RWPE2 (cell line): ENCODE data around the gene USP38.

Experiments used
- ATAC-seq: fragments of 200-7000 bp; cut with Tn5 transposase; 3 replicates; pipeline ENCODE4 v1.9.1; 2021; ENCODE audit warnings: low read depth
- DNase-seq: peaks from one replicate; pipeline ENCODE4 v3.0.0-alpha.2; 2020; ENCODE audit warnings: low spot score
- H3K27ac ChIP-seq: fragments of 450-650 bp; 2 replicates; pipeline ENCODE4 v1.5.1; 2017; ENCODE audit warnings: mild to moderate bottlenecking; ENCODE audit not compliant: poor library complexity, severe bottlenecking
- H3K27me3 ChIP-seq: fragments of 250-450 bp; sonication (Bioruptor Pico); 2 replicates; pipeline ENCODE4 v1.5.1; 2021; ENCODE audit warnings: mild to moderate bottlenecking, moderate library complexity; ENCODE audit not compliant: insufficient read depth, poor library complexity, severe bottlenecking
- H3K36me3 ChIP-seq: fragments of 250-450 bp; sonication (Bioruptor Pico); 2 replicates; pipeline ENCODE4 v1.5.1; 2020; ENCODE audit warnings: low read depth, mild to moderate bottlenecking, moderate library complexity
- H3K4me1 ChIP-seq: fragments of 250-450 bp; sonication (Bioruptor Pico); 2 replicates; pipeline ENCODE4 v1.5.1; 2021; ENCODE audit warnings: mild to moderate bottlenecking, moderate library complexity; ENCODE audit not compliant: insufficient read depth, poor library complexity, severe bottlenecking
- H3K4me3 ChIP-seq: fragments of 250-450 bp; sonication (Bioruptor Pico); 2 replicates; pipeline ENCODE4 v1.5.1; 2021; ENCODE audit warnings: mild to moderate bottlenecking, moderate library complexity; ENCODE audit not compliant: severe bottlenecking
- H3K9me3 ChIP-seq: fragments of 250-450 bp; sonication (Bioruptor Pico); 2 replicates; pipeline ENCODE4 v1.5.1; 2021; ENCODE audit warnings: mild to moderate bottlenecking, moderate library complexity; ENCODE audit not compliant: severe bottlenecking
- CTCF ChIP-seq: fragments of 450-650 bp; IDR thresholded peaks from one replicate; pipeline ENCODE4 v1.5.1; 2017; ENCODE audit warnings: mild to moderate bottlenecking, moderate library complexity; ENCODE audit not compliant: poor library complexity, severe bottlenecking

The USP38 gene

GRCh38 chr4:143240939-143241679 lies 56.4 kb downstream of the USP38 start:
- TF ChIP-seq CTCF, result no peak
- ATAC-seq (no peak), DNase-seq (no peak)
- Histone ChIP-seq H3K4me1 (no peaks in the 10 kb centered on the region), H3K4me3 (no peak overlapping the region), H3K27ac (no peak overlapping the region), H3K27me3 (no peaks in the 10 kb centered on the region), H3K9me3 (no peaks in the 10 kb centered on the region), H3K36me3 (no peaks in the 10 kb centered on the region)

- TF ChIP-seq CTCF, result no peak
- no peaks in the 10 kb centered on the region for H3K4me1 ChIP-seq
- no peak for ATAC-seq
- no peaks in the 10 kb centered on the region for H3K36me3 ChIP-seq
- no peak overlapping the region for H3K4me3 ChIP-seq
- H3K27ac ChIP-seq, result no peak overlapping the region
- no peaks in the 10 kb centered on the region for H3K27me3 ChIP-seq
- H3K9me3 ChIP-seq, result no peaks in the 10 kb centered on the region
- no peak for DNase-seq
Measured at GRCh38 chr4:143241892-143242291, 57.2 kb downstream of the USP38 start.

GRCh38 chr4:143243041-143243440 lies 58.3 kb downstream of the USP38 start:
- H3K27me3 ChIP-seq, result no peaks in the 10 kb centered on the region
- TF ChIP-seq CTCF, result no peak
- H3K4me1 ChIP-seq, result no peaks in the 10 kb centered on the region
- DNase-seq (no peak), ATAC-seq (no peak)
- H3K27ac ChIP-seq, result no peak overlapping the region
- H3K4me3 ChIP-seq, result no peak overlapping the region
- H3K36me3 ChIP-seq, result no peaks in the 10 kb centered on the region
- no peaks in the 10 kb centered on the region for H3K9me3 ChIP-seq

- peaks cover 10% of the 10 kb centered on the region for H3K4me1 ChIP-seq
- no peaks in the 10 kb centered on the region for H3K9me3 ChIP-seq
- no peak for TF ChIP-seq CTCF
- no peak for ATAC-seq
- no peaks in the 10 kb centered on the region for H3K27me3 ChIP-seq
- no peak overlapping the region for H3K4me3 ChIP-seq
- H3K27ac ChIP-seq, result no peak overlapping the region
- DNase-seq, result no peak
- no peaks in the 10 kb centered on the region for H3K36me3 ChIP-seq
Measured at GRCh38 chr4:143246977-143247376, 62.3 kb downstream of the USP38 start.

- Histone ChIP-seq H3K4me3 (no peak overlapping the region), H3K27me3 (no peaks in the 10 kb centered on the region), H3K36me3 (no peaks in the 10 kb centered on the region), H3K9me3 (no peaks in the 10 kb centered on the region), H3K27ac (no peak overlapping the region), H3K4me1 (peaks cover 19% of the 10 kb centered on the region)
- ATAC-seq (no peak), DNase-seq (no peak)
- no peak for TF ChIP-seq CTCF
Measured at GRCh38 chr4:143247866-143248265, 63.1 kb downstream of the USP38 start.
